Measurements from ENCODE around the gene XXYLT1. TPM values are rescaled to one million over a fixed set of nuclear protein-coding genes. Genes with fewer than 3 reads are reported as not detected.

XXYLT1 gene
- total RNA-seq, 1 experiment from 2014 or later, result 30.1 TPM

DNA sequence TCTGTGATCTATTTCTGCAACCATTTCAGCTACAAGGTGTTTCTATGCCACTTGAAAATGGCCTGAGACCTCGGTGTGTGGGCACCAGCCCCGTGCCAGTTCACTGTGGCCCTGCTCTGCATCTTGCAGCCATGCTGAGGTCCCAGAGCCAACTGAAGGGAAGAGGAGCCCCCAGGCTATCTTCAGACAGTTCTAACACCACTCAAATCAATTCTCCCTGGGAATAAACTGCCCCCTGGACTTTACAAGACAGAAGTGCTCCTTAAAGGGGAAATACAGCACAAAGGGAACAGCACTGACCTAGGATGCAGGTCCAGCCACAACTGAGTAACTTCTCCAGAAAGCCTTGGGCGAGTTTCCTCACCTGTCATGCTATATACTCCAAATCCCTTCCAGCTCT, 3.9 kb downstream of the XXYLT1 start:
- no peak for DNase-seq (ENCODE audit: low read depth)

- DNase-seq (ENCODE audit: low read depth), result no peak
These were observed 4.5 kb downstream of the XXYLT1 start for GRCh38 chr3:195266428-195266827.

- DNase-seq (ENCODE audit: low read depth), result no peak
These were observed 5.5 kb downstream of the XXYLT1 start for GRCh38 chr3:195265363-195265976.

- no peak for DNase-seq (ENCODE audit: low read depth)
These were observed 6.9 kb downstream of the XXYLT1 start for GRCh38 chr3:195263925-195264600.

- no peak for DNase-seq (ENCODE audit: low read depth)
These were observed 7.6 kb downstream of the XXYLT1 start for GRCh38 chr3:195263193-195263924.

GRCh38 chr3:195261925-195262324, 9.0 kb downstream of the XXYLT1 start:
- DNase-seq (ENCODE audit: low read depth), result no peak

DNA sequence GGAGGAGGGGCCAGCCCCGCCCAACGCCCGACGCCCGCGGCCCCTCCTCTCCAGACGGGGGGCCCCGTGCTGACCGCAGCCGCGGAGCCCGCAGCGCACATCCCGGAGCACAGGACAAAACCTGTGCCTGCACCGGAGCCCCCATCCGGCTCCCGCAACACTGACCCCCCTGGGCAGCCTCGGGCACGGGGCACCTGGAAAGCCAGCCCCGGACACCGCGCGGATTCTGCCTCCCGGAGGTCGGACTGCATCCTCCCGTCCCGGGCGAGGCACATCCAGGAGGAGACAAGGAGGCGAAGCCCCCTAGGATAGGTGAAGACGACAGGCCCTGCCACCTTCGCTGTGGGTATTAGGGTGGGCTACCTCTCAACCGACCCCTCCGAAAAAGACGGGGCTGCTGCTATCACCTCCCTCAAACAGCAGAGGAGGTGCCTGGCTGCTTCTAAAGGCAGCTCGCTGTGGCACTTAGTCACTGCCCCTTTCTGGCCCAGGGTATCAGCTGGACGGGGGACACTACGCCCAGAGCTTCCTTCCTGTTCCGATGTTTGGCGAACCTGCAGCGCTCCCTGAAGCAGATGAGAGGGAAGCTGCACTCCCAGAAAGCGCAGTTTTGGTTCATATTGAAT, 10.6 kb downstream of the XXYLT1 start:
- no peak for DNase-seq (ENCODE audit: low read depth)

- DNase-seq (ENCODE audit: low read depth), result peak; percentile 96
These were observed 11.3 kb downstream of the XXYLT1 start for GRCh38 chr3:195259475-195260279.

DNA sequence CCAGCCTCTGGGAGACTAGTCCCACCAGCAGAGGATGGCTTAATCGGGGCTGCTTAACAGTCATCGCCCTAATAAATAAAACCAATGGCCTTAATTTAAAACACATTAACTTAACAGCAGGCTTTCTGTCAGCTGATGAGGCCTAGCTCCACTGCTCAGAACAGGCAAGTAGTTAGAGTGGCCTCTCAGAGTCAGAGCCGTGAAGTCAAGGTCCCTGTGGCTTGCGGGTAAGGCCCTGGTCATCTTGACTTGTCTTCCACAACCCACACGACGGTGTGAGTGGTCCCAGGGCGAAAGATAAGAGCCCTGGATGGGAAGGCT, 11.8 kb downstream of the XXYLT1 start:
- DNase-seq (ENCODE audit: low read depth), result no peak

- DNase-seq (ENCODE audit: low read depth), result no peak
These were observed 12.4 kb downstream of the XXYLT1 start for GRCh38 chr3:195258449-195259153.

DNA sequence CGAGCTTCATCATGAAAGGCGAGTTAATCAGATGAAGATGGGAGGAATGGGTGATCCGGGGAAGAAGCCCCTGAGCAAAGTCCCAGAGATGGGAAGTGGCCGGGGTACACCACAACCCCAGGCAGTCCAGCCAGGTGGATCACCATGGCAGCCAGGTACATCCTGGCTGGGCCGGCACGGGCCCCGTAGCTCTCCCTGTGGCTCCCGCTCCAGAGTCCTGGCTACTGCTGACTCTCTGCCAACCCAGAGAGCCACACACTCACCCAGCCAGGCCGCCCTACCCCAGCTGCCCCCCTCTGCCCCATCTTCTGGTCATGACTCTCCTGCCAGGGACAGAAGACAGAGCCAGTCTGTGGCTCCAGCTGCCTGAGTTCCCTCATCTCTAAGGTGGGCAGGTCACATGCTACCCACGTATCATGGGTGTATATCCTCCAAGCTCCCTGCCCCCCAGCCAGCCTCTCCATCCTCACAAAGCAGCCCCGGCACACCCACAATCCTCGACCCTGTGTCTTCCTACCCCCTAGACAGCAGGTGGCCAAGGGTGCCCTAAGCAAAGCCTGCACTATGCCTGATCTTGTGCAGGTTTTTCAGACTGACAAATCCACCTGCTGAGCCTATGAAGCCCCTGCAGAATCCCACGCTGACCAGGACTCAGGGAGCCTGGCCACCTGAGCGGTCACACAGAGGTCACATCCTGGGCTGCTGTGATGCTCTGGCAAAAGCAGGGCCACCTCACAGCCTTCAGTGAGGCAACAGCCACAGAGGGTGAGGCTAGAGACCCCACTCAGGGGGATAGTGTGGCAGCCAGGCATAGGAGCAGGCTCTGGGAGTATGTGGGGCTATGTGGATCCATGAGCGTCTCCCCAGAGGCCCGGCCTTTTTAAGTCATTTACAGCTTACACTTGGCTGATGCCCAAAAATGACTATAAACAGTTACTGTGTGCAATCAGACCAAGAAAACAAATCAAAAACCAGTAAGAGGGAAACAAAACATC, 13.2 kb downstream of the XXYLT1 start:
- no peak for DNase-seq (ENCODE audit: low read depth)

DNA sequence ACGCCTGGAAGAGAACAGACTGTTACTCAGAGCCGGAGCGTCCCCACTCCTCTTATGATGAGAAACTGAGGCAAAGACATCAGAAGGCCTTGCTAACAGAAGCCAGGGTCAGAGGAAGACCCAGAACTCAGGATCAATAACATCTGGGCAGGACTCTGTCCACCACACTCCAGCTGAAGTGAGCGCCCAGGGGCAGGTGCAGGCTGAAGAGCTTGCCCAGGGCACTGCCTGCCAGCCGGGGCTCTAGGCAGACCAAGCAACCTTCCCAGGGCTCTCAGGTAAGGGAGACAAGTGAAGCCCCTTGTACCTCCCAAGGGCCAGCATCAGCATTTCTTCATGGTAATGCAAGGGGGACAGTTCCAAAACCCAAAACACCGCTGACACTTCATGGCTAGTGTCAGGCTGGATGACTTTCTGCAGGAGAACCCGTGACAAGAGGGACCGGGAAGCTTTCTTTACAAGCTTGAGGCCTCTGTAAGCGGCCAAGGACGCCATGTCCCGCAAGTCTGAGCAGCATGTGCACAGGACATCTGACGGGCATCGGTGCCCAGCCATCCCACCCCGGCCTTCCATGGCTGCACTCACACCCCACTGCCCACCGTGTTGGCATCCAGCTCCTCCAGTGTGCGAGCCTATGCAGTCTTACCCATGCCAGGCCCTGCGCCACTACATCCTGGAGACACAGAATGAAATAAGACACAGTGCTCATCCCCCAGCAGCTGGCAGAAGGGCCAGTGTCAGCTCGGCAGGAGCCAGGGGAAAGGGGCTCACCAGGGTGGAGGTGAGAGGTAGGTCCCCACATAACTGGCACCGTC, 14.1 kb downstream of the XXYLT1 start:
- no peak for DNase-seq (ENCODE audit: low read depth)

DNA sequence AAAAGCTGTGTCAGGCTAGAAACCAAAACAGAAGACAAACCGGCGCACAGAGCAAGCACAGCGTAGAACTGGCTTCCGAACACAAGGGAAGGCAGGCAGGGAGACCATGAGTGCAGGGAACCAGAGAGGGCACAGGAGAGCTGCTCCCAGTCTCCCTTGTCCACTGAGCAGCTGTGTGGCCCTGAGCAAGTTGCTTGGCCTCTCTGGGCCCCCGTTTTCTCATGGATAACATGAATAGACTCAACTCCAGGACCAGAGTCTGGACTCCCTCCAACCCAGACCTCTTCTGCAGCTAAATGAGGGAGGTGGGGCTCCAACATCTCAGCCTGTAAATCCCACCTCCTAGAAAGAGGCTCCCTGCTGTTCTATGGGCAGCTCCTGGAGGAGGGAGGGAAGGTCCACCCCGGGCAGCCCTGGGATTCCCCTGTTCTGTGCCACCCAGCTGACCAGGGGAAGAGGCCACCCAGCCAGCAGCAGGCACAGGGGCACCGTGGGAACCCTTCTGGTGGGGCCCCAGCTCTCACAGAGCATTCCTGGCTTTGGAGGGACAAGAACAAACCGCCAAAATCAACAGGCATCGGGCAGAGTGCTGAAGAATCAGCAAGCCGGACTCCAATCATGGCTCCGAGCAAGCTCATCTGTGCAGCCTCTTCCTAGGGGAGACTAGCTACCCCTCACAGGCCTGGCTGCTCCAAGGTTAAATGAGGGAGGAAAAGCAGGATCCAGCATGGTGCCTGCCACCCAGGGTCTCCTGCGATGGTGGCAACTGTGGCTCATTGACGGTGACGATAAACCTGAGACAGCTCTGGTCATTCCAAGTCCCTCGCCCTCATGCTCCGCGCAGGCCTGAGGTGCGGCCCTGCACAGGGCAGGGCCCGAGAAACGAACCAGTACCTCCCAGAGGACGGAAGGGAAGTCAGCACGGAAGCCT, 15.1 kb downstream of the XXYLT1 start:
- DNase-seq (ENCODE audit: low read depth), result no peak

- no peak for DNase-seq (ENCODE audit: low read depth)
These were observed 15.8 kb downstream of the XXYLT1 start for GRCh38 chr3:195255176-195255500.

DNA sequence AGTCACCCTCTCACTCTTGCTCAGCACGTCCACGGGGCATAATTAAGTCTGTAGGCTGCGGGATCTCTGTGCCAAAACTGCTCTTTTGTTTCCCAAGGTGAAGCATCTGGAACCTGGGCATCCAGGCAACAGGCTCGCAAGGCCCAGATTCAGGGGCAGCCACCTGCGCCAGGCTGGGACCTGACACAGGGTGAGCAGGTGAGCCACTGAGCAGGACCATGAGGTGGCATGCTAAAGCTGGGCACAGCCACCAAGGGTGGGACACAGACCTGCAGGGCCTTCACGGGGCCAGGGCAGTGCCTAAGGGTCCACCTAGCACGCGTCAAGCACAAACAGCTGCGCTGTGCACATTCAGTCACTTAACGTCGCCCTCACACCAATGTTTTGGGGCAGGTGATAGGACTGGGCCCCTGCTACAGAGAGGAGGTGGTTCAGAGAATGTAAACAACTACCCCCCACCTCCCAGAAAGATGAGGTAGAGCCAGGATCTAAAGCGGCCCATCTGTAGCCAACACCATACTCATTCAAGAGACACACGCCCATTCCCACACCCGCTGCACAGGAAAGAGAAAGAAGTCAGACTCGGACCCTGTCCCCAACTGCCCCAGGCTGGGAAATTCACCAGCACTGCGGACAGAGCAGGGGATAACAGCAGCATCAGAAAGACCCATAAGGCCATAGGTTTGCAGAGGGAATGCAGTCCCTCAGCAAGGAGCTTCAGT, 16.3 kb downstream of the XXYLT1 start:
- DNase-seq (ENCODE audit: low read depth), result no peak

- DNase-seq (ENCODE audit: low read depth), result no peak
These were observed 17.0 kb downstream of the XXYLT1 start for GRCh38 chr3:195253923-195254432.

Data from HT1080 (cell line).